Activated gamma-delta T cell treated with anti-CD3 and anti-CD28 coated beads, Interleukin-2, amount 50 U/mL, for 16 hours (primary cell): ENCODE results near the gene MROH7.

Experiments used
- DNase-seq: peaks from one replicate; pipeline ENCODE4 v3.0.0-alpha.2; 2020; ENCODE audit warnings: low read depth

Gene MROH7

GRCh38 chr1:54698346-54698745 is 56.8 kb downstream of the MROH7 start:
- DNase-seq: no peak

GRCh38 chr1:54699936-54700525 is 58.4 kb downstream of the MROH7 start:
- DNase-seq: no peak

GRCh38 chr1:54701066-54701465 is 59.5 kb downstream of the MROH7 start:
- no peak for DNase-seq

- no peak for DNase-seq
Observed at GRCh38 chr1:54701996-54702395, 60.4 kb downstream of the MROH7 start.

GRCh38 chr1:54703471-54703870 is 61.9 kb downstream of the MROH7 start:
- no peak for DNase-seq

- DNase-seq: no peak
Observed at GRCh38 chr1:54705153-54705552, 63.6 kb downstream of the MROH7 start.

GRCh38 chr1:54706419-54706818 is 64.8 kb downstream of the MROH7 start:
- DNase-seq: no peak

GRCh38 chr1:54708385-54708784 is 66.8 kb downstream of the MROH7 start:
- no peak for DNase-seq

- no peak for DNase-seq
Observed at GRCh38 chr1:54709547-54710292, 68.1 kb downstream of the MROH7 start.

- DNase-seq: no peak
Observed at GRCh38 chr1:54710434-54710833, 68.8 kb downstream of the MROH7 start.

GRCh38 chr1:54710841-54711240 is 69.3 kb downstream of the MROH7 start:
- no peak for DNase-seq

GRCh38 chr1:54711536-54711935 is 70.0 kb downstream of the MROH7 start:
- no peak for DNase-seq

GRCh38 chr1:54714881-54715492 is 73.4 kb downstream of the MROH7 start:
- DNase-seq: no peak

GRCh38 chr1:54715493-54716298 is 74.1 kb downstream of the MROH7 start, which contains the start of gene TTC4:
Gene TTC4 (plus strand): TSS chr1:54715861. CDS start chr1:54715909, 48 bp downstream.
- DNase-seq: peak; percentile 69

- no peak for DNase-seq
Observed at GRCh38 chr1:54716299-54717047, 74.9 kb downstream of the MROH7 start.

- DNase-seq: no peak
Observed at GRCh38 chr1:54721719-54722118, 80.1 kb downstream of the MROH7 start.

GRCh38 chr1:54723985-54724384 is 82.4 kb downstream of the MROH7 start:
- DNase-seq: no peak

GRCh38 chr1:54724771-54725170 is 83.2 kb downstream of the MROH7 start:
- no peak for DNase-seq

- no peak for DNase-seq
Observed at GRCh38 chr1:54728027-54728426, 86.4 kb downstream of the MROH7 start.

- no peak for DNase-seq
Observed at GRCh38 chr1:54736685-54737084, 95.1 kb downstream of the MROH7 start.

- no peak for DNase-seq
Observed at GRCh38 chr1:54738244-54738643, 96.7 kb downstream of the MROH7 start.

- DNase-seq: no peak
Observed at GRCh38 chr1:54741531-54741930, 99.9 kb downstream of the MROH7 start.
